ENCODE data around the gene IER2. TPM values are rescaled to one million over a fixed set of nuclear protein-coding genes. Genes with fewer than 3 reads are reported as not detected.

IER2 gene
- total and polyA plus RNA-seq, 9 of the 15 experiments (the other 6 are each of a cell fraction or from before 2014, with no cell fraction given) = 4.5 to 205 (median 23.7) TPM

DNA sequence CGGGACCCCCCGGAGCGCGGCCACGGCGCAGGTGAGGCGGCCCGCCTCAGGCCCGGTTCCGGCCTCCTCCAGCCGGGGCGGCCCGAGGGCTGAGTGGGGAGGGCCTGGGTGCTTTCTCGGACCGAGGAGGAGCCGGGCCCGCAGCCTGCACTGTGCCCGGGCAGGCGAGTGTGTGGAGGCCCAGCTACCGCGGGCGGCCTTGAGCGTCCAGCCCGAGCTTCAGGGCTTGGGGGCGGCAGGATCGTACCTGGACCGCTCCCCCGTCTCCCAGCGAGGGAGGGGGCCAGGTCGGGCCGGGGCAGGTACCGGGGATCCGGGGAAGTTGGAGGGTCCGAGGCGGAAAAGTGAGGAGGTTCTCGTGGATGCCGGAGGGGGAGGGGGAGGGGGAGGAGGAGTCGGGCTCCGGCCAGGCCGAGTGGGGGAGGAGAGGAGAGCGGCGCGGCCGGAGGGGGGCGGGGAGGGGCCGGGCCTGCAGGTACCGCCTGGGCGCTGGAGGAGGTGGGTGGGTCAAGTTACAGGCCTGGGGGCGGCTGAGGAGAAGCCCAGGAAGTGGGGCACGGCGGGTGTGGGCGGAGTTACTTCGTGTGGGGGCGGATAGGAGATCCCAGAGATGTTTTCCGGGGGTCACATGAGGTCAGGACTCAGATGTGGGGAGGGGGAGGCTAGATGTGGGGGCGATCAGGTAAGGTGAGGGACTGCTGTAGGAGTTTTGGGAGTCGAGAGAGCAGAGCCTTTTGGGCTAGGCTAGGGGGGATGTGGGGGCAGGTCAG is 31.6 kb upstream of the IER2 start (continued):
- TF ChIP-seq, protein P1, sequence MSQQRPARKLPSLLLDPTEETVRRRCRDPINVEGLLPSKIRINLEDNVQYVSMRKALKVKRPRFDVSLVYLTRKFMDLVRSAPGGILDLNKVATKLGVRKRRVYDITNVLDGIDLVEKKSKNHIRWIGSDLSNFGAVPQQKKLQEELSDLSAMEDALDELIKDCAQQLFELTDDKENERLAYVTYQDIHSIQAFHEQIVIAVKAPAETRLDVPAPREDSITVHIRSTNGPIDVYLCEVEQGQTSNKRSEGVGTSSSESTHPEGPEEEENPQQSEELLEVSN (IDR thresholded peaks at IDR 0.05; ENCODE audit: borderline replicate concordance in 1 of 2, extremely low read depth in 1 of 2, insufficient read depth in 1 of 2, insufficient read length in 1 of 2, low read depth in 1 of 2, low read length in 1 of 2, poor library complexity in 1 of 2, severe bottlenecking in 1 of 2) = no peak
- no peak for TF ChIP-seq SIRT6 (IDR thresholded peaks at IDR 0.05; ENCODE audit: low read depth, low read length)
- TF ChIP-seq, protein P2, sequence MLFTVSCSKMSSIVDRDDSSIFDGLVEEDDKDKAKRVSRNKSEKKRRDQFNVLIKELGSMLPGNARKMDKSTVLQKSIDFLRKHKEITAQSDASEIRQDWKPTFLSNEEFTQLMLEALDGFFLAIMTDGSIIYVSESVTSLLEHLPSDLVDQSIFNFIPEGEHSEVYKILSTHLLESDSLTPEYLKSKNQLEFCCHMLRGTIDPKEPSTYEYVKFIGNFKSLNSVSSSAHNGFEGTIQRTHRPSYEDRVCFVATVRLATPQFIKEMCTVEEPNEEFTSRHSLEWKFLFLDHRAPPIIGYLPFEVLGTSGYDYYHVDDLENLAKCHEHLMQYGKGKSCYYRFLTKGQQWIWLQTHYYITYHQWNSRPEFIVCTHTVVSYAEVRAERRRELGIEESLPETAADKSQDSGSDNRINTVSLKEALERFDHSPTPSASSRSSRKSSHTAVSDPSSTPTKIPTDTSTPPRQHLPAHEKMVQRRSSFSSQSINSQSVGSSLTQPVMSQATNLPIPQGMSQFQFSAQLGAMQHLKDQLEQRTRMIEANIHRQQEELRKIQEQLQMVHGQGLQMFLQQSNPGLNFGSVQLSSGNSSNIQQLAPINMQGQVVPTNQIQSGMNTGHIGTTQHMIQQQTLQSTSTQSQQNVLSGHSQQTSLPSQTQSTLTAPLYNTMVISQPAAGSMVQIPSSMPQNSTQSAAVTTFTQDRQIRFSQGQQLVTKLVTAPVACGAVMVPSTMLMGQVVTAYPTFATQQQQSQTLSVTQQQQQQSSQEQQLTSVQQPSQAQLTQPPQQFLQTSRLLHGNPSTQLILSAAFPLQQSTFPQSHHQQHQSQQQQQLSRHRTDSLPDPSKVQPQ (CRISPR knock-in tag; IDR thresholded peaks at IDR 0.05; ENCODE audit: borderline replicate concordance) = no peak
- TF ChIP-seq, protein P3, sequence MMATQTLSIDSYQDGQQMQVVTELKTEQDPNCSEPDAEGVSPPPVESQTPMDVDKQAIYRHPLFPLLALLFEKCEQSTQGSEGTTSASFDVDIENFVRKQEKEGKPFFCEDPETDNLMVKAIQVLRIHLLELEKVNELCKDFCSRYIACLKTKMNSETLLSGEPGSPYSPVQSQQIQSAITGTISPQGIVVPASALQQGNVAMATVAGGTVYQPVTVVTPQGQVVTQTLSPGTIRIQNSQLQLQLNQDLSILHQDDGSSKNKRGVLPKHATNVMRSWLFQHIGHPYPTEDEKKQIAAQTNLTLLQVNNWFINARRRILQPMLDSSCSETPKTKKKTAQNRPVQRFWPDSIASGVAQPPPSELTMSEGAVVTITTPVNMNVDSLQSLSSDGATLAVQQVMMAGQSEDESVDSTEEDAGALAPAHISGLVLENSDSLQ (IDR thresholded peaks at IDR 0.05) = no peak
- TF ChIP-seq WHSC1 (IDR thresholded peaks at IDR 0.05; ENCODE audit: low read length) = no peak
- TF ChIP-seq, protein P4, sequence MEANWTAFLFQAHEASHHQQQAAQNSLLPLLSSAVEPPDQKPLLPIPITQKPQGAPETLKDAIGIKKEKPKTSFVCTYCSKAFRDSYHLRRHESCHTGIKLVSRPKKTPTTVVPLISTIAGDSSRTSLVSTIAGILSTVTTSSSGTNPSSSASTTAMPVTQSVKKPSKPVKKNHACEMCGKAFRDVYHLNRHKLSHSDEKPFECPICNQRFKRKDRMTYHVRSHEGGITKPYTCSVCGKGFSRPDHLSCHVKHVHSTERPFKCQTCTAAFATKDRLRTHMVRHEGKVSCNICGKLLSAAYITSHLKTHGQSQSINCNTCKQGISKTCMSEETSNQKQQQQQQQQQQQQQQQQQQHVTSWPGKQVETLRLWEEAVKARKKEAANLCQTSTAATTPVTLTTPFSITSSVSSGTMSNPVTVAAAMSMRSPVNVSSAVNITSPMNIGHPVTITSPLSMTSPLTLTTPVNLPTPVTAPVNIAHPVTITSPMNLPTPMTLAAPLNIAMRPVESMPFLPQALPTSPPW (CRISPR knock-in tag; IDR thresholded peaks at IDR 0.05) = peak; percentile 77
- TF ChIP-seq SAFB (IDR thresholded peaks at IDR 0.05; ENCODE audit: borderline replicate concordance, low read depth, low read length) = no peak
- TF ChIP-seq, protein P5, sequence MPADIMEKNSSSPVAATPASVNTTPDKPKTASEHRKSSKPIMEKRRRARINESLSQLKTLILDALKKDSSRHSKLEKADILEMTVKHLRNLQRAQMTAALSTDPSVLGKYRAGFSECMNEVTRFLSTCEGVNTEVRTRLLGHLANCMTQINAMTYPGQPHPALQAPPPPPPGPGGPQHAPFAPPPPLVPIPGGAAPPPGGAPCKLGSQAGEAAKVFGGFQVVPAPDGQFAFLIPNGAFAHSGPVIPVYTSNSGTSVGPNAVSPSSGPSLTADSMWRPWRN (IDR thresholded peaks at IDR 0.05; ENCODE audit: low read depth) = no peak
- TF ChIP-seq, protein P6, sequence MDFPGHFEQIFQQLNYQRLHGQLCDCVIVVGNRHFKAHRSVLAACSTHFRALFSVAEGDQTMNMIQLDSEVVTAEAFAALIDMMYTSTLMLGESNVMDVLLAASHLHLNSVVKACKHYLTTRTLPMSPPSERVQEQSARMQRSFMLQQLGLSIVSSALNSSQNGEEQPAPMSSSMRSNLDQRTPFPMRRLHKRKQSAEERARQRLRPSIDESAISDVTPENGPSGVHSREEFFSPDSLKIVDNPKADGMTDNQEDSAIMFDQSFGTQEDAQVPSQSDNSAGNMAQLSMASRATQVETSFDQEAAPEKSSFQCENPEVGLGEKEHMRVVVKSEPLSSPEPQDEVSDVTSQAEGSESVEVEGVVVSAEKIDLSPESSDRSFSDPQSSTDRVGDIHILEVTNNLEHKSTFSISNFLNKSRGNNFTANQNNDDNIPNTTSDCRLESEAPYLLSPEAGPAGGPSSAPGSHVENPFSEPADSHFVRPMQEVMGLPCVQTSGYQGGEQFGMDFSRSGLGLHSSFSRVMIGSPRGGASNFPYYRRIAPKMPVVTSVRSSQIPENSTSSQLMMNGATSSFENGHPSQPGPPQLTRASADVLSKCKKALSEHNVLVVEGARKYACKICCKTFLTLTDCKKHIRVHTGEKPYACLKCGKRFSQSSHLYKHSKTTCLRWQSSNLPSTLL (IDR thresholded peaks at IDR 0.05) = no peak
- TF ChIP-seq SIN3B (IDR thresholded peaks at IDR 0.05; ENCODE audit: low read depth) = no peak
- TF ChIP-seq ZNF133 (CRISPR knock-in tag; IDR thresholded peaks at IDR 0.05) = no peak
- TF ChIP-seq, protein P7, sequence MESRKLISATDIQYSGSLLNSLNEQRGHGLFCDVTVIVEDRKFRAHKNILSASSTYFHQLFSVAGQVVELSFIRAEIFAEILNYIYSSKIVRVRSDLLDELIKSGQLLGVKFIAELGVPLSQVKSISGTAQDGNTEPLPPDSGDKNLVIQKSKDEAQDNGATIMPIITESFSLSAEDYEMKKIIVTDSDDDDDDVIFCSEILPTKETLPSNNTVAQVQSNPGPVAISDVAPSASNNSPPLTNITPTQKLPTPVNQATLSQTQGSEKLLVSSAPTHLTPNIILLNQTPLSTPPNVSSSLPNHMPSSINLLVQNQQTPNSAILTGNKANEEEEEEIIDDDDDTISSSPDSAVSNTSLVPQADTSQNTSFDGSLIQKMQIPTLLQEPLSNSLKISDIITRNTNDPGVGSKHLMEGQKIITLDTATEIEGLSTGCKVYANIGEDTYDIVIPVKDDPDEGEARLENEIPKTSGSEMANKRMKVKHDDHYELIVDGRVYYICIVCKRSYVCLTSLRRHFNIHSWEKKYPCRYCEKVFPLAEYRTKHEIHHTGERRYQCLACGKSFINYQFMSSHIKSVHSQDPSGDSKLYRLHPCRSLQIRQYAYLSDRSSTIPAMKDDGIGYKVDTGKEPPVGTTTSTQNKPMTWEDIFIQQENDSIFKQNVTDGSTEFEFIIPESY (CRISPR knock-in tag; IDR thresholded peaks at IDR 0.05) = no peak
- no peak for TF ChIP-seq MAZ (CRISPR knock-in tag; conservative IDR thresholded peaks at IDR 0.05 in 1 of 2, IDR thresholded peaks at IDR 0.05 in 1 of 2)
- peak; percentile 34; the same call in 1 of the 2 replicates for TF ChIP-seq EP300 (IDR thresholded peaks at IDR 0.05; ENCODE audit: low read length)
